Nephron progenitor cell (in vitro differentiated cells): ENCODE measurements around the gene UBXN11.

Source experiments
- DNase-seq: peaks from one replicate; pipeline ENCODE4 v3.0.0; 2021
- H3K27ac Mint-ChIP-seq: 2 replicates; pipeline ENCODE4 v1.8.0; 2021; ENCODE audit warnings: mild to moderate bottlenecking, moderate library complexity, mixed read lengths
- H3K27me3 Mint-ChIP-seq: 2 replicates; pipeline ENCODE4 v1.8.0; 2021; ENCODE audit warnings: mild to moderate bottlenecking, low read depth, mixed read lengths; ENCODE audit not compliant: poor library complexity
- H3K36me3 Mint-ChIP-seq: 2 replicates; pipeline ENCODE4 v1.8.0; 2021; ENCODE audit warnings: low read depth, mixed read lengths
- H3K4me1 Mint-ChIP-seq: 2 replicates; pipeline ENCODE4 v1.8.0; 2021; ENCODE audit warnings: mixed read lengths
- H3K4me3 Mint-ChIP-seq: 2 replicates; pipeline ENCODE4 v1.8.0; 2021; ENCODE audit warnings: mild to moderate bottlenecking, moderate library complexity, mixed read lengths
- H3K9me3 Mint-ChIP-seq: 2 replicates; pipeline ENCODE4 v1.8.0; 2021; ENCODE audit warnings: mild to moderate bottlenecking, moderate library complexity, mixed read lengths
- CTCF ChIP-seq: fragments of 200-600 bp; sonication (generic); IDR thresholded peaks from 2 replicates; pipeline ENCODE4 v1.5.0; 2021; ENCODE audit warnings: antibody characterized with exemption

UBXN11 gene

GRCh38 chr1:26278724-26279455 lies 27.5 kb downstream of the UBXN11 start:
- no peak for TF ChIP-seq CTCF
- Mint-ChIP-seq H3K27me3 (peaks cover 5% of the 10 kb centered on the region), H3K9me3 (no peaks in the 10 kb centered on the region), H3K27ac (peak overlapping the region; percentile 89), H3K36me3 (peaks cover 43% of the 10 kb centered on the region), H3K4me1 (peaks cover 76% of the 10 kb centered on the region), H3K4me3 (peak overlapping the region; percentile 85)
- no peak for DNase-seq

GRCh38 chr1:26278303-26278702 lies 28.1 kb downstream of the UBXN11 start:
- no peak overlapping the region for H3K27ac Mint-ChIP-seq
- no peak for DNase-seq
- peaks cover 71% of the 10 kb centered on the region for H3K4me1 Mint-ChIP-seq
- peaks cover 5% of the 10 kb centered on the region for H3K27me3 Mint-ChIP-seq
- peaks cover 44% of the 10 kb centered on the region for H3K36me3 Mint-ChIP-seq
- H3K4me3 Mint-ChIP-seq: no peak overlapping the region
- no peaks in the 10 kb centered on the region for H3K9me3 Mint-ChIP-seq
- no peak for TF ChIP-seq CTCF

GRCh38 chr1:26277719-26278118 lies 28.7 kb downstream of the UBXN11 start:
- no peak for TF ChIP-seq CTCF
- peaks cover 49% of the 10 kb centered on the region for H3K36me3 Mint-ChIP-seq
- DNase-seq: no peak
- peaks cover 5% of the 10 kb centered on the region for H3K27me3 Mint-ChIP-seq
- H3K27ac Mint-ChIP-seq: peak overlapping the region; percentile 71
- H3K9me3 Mint-ChIP-seq: no peaks in the 10 kb centered on the region
- H3K4me3 Mint-ChIP-seq: no peak overlapping the region
- peaks cover 66% of the 10 kb centered on the region for H3K4me1 Mint-ChIP-seq

- Mint-ChIP-seq H3K4me3 (no peak overlapping the region), H3K4me1 (peaks cover 61% of the 10 kb centered on the region), H3K36me3 (peaks cover 54% of the 10 kb centered on the region), H3K27ac (no peak overlapping the region), H3K27me3 (peaks cover 5% of the 10 kb centered on the region), H3K9me3 (no peaks in the 10 kb centered on the region)
- no peak for TF ChIP-seq CTCF
- DNase-seq: no peak
These were observed 29.2 kb downstream of the UBXN11 start for GRCh38 chr1:26277261-26277661.

- peaks cover 53% of the 10 kb centered on the region for H3K4me1 Mint-ChIP-seq
- no peak overlapping the region for H3K27ac Mint-ChIP-seq
These were observed 30.0 kb downstream of the UBXN11 start for GRCh38 chr1:26276432-26276838.

More at GRCh38 chr1:26276432-26276838, 30.0 kb downstream of the UBXN11 start:
- TF ChIP-seq CTCF: no peak
- no peak for DNase-seq
- Mint-ChIP-seq H3K4me3 (no peak overlapping the region), H3K27me3 (peaks cover 5% of the 10 kb centered on the region), H3K9me3 (no peaks in the 10 kb centered on the region), H3K36me3 (peaks cover 59% of the 10 kb centered on the region)
